PFSK-1 (cell line): ENCODE data around the gene KTN1.

Experiments
- POLR2AphosphoS5 ChIP-seq: IDR thresholded peaks from 2 replicates; pipeline ENCODE4 v1.6.1; 2012; ENCODE audit warnings: low read depth, mild to moderate bottlenecking, control low read depth, low read length, moderate library complexity
- REST ChIP-seq, 2 experiments: IDR thresholded peaks; 2 replicates each; pipeline versions ENCODE4 v1.6.1 to v1.8.0; 2011 to 2012; ENCODE audit warnings: low read depth in 2 of 2, low read length in 2 of 2, control low read depth in 1 of 2, inconsistent platforms in 1 of 2, mild to moderate bottlenecking in 1 of 2, moderate library complexity in 1 of 2; ENCODE audit not compliant: insufficient read depth in 1 of 2
- SIN3A ChIP-seq: IDR thresholded peaks from 2 replicates; pipeline ENCODE4 v1.6.1; 2012; ENCODE audit warnings: mild to moderate bottlenecking, low read length, moderate library complexity, borderline replicate concordance; ENCODE audit not compliant: insufficient read depth
- TAF1 ChIP-seq: IDR thresholded peaks from 2 replicates; pipeline ENCODE4 v1.6.1; 2012; ENCODE audit warnings: low read length, control low read depth, borderline replicate concordance; ENCODE audit not compliant: insufficient read depth

DNA sequence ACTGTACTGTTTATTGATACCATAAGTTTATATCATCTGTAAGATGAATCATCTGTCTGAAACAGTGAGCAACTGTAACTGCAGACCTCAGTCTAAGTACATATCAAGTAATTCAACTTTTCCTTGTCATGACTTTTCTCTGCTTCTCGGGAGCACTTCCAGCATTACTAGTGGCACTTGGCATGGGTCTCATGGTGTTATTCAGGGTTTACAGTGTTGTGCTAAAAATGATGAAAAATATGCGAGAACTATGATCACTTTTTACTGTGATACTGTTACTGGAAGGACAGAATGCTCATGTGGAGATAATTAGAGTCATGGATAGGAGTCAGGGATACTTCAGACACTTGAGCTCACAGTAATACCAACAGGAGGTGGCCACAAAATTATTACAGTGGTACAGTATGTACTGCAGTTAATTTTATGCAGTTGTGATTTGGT lies 8.3 kb downstream of the KTN1 start:
- TF ChIP-seq TAF1 (no peak), REST (IDR thresholded peaks at IDR 0.05; ENCODE audit: insufficient read depth in 1 of 2, low read depth in 2 of 2, low read length in 2 of 2) (no peak), POLR2AphosphoS5 (no peak), SIN3A (no peak)
